HepG2 (cell line): Measurements from ENCODE around the gene TDRD9. TPM values are rescaled to one million over a fixed set of nuclear protein-coding genes. Genes with fewer than 3 reads are reported as not detected.

ENCODE experiments used
- ETV5 ChIP-seq: IDR thresholded peaks from 2 replicates; pipeline ENCODE4 v1.6.1; 2018; ENCODE audit warnings: missing biosample characterization, missing genetic modification reagents, inconsistent platforms, borderline replicate concordance
- GABPB1 ChIP-seq: IDR thresholded peaks from 2 replicates; pipeline ENCODE4 v1.6.1; 2016; ENCODE audit warnings: mild to moderate bottlenecking, missing genetic modification reagents, moderate library complexity, missing compliant biosample characterization
- JDP2 ChIP-seq: sonication (generic); formaldehyde crosslinking; IDR thresholded peaks from 2 replicates; pipeline ENCODE4 v1.8.1; 2022; ENCODE audit warnings: missing genetic modification reagents, borderline replicate concordance
- KDM3A ChIP-seq: IDR thresholded peaks from 2 replicates; pipeline ENCODE4 v1.6.1; 2018; ENCODE audit warnings: low read depth, missing compliant biosample characterization
- LCORL ChIP-seq, 2 experiments: fragments of 450-650 bp in 1 of 2; sonication (generic) in 1 of 2; formaldehyde crosslinking in 1 of 2; IDR thresholded peaks; 2 replicates each; pipeline versions ENCODE4 v1.5.0 to v1.6.1; 2017 to 2020; ENCODE audit warnings: antibody characterized with exemption in 1 of 2, missing genetic modification reagents in 1 of 2
- MED1 ChIP-seq: sonication (generic); formaldehyde crosslinking; IDR thresholded peaks from 2 replicates; pipeline ENCODE4 v1.4.0; 2020; ENCODE audit warnings: missing genetic modification reagents
- PATZ1 ChIP-seq: sonication (generic); formaldehyde crosslinking; IDR thresholded peaks from 2 replicates; pipeline ENCODE4 v1.4.0; 2020; ENCODE audit warnings: missing genetic modification reagents
- PHB2 ChIP-seq: fragments of 450-650 bp; IDR thresholded peaks from 2 replicates; pipeline ENCODE4 v1.6.1; 2018; ENCODE audit not compliant: partially characterized antibody
- PLRG1 ChIP-seq: fragments of 450-650 bp; conservative IDR thresholded peaks from 2 replicates; pipeline ENCODE4 v1.6.1; 2016
- PRMT3 ChIP-seq: sonication (generic); formaldehyde crosslinking; IDR thresholded peaks from 2 replicates; pipeline ENCODE4 v1.8.1; 2022; ENCODE audit warnings: low read depth, mild to moderate bottlenecking, moderate library complexity, missing genetic modification reagents, borderline replicate concordance
- RBM39 ChIP-seq: fragments of 200-400 bp; formaldehyde crosslinking; IDR thresholded peaks from one replicate; pipeline ENCODE4 v1.6.1; 2018; ENCODE audit warnings: antibody characterized with exemption, mild to moderate bottlenecking, low read depth, low read length; ENCODE audit not compliant: poor library complexity, severe bottlenecking
- RCOR2 ChIP-seq: IDR thresholded peaks from 2 replicates; pipeline ENCODE4 v1.6.1; 2016; ENCODE audit warnings: missing biosample characterization, missing genetic modification reagents
- REST ChIP-seq, 2 experiments: IDR thresholded peaks; 2 replicates each; pipeline ENCODE4 v1.6.1; 2011 to 2012; ENCODE audit warnings: low read length in 2 of 2, borderline replicate concordance in 1 of 2, low read depth in 1 of 2, mild to moderate bottlenecking in 1 of 2, moderate library complexity in 1 of 2
- RXRB ChIP-seq: IDR thresholded peaks from 2 replicates; pipeline ENCODE4 v1.6.1; 2016; ENCODE audit warnings: borderline replicate concordance, missing genetic modification reagents, missing compliant biosample characterization
- SAP130 ChIP-seq: IDR thresholded peaks from 2 replicates; pipeline ENCODE4 v1.6.1; 2016; ENCODE audit warnings: low read depth
- ZBTB1 ChIP-seq: sonication (generic); formaldehyde crosslinking; IDR thresholded peaks from 2 replicates; pipeline ENCODE4 v1.4.0; 2020; ENCODE audit warnings: missing genetic modification reagents, borderline replicate concordance
- ZFX ChIP-seq: sonication (generic); formaldehyde crosslinking; IDR thresholded peaks from 2 replicates; pipeline ENCODE4 v1.4.0; 2020; ENCODE audit warnings: mild to moderate bottlenecking, low read depth, missing genetic modification reagents, moderate library complexity
- ZNF331 ChIP-seq: sonication (generic); formaldehyde crosslinking; IDR thresholded peaks from 2 replicates; pipeline ENCODE4 v1.4.0; 2020; ENCODE audit warnings: missing genetic modification reagents
- ZNF770 ChIP-seq: sonication (generic); formaldehyde crosslinking; IDR thresholded peaks from 2 replicates; pipeline ENCODE4 v1.5.0; 2020; ENCODE audit warnings: mild to moderate bottlenecking, missing genetic modification reagents
- polyA plus RNA-seq, 8 experiments: library from polyadenylated mRNA; depleted of rRNA in 3 of 8; stranded (reverse) in 7 of 8; unstranded in 1 of 8; fragments of >200 nt; fragmentation: Illumina TruSeq in 4 of 8; extraction: Trizol in 4 of 8; gene quantifications; 2 replicates each; pipeline versions ENCODE4 v1.2.1 to v1.2.3, GENCODE V29; 2011 to 2016; ENCODE audit warnings: low read depth in 4 of 8, missing spikeins in 1 of 8, mixed read lengths in 1 of 8; ENCODE audit not compliant: insufficient read depth in 1 of 8
- total RNA-seq, 5 experiments: library from RNA; depleted of rRNA; stranded (reverse); fragments of >200 nt; fragmentation: Illumina TruSeq; extraction: Trizol; gene quantifications; 2 replicates each; pipeline ENCODE4 v1.2.3, GENCODE V29; 2016; ENCODE audit warnings: low read depth in 1 of 5
- TF ChIP-seq, protein P1 (sequence below): IDR thresholded peaks from 2 replicates; pipeline ENCODE4 v1.6.1; 2012; ENCODE audit warnings: inconsistent platforms
- TF ChIP-seq, protein P2 (sequence below): sonication (generic); formaldehyde crosslinking; IDR thresholded peaks from 2 replicates; pipeline ENCODE4 v1.4.0; 2020; ENCODE audit warnings: missing genetic modification reagents, low read depth, mild to moderate bottlenecking, borderline replicate concordance

The TDRD9 gene
- total and polyA plus RNA-seq, 2 of the 13 experiments (the other 11 are each of a cell fraction or from before 2014, with no cell fraction given): not detected

DNA sequence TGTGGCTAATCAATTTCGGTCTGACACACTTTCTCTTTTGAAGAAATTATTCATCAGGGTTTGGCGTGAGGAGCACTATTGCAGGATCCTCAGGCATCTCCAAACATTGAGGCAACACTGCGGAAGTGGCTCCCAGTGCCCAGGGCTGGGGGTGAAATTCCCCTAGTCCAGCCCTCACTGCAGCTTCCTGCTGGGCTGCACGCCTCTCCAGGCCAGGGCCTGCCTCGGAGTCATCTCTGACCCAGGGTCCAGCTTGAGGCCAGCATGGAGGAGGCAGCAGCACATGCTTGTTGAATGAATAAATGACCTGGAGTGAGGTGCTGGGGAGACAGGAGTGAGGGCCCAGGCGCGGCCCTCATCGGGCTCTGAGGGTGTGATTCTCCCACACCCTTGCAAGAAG lies 36.0 kb upstream of the TDRD9 start (continued):
- TF ChIP-seq, protein P1, sequence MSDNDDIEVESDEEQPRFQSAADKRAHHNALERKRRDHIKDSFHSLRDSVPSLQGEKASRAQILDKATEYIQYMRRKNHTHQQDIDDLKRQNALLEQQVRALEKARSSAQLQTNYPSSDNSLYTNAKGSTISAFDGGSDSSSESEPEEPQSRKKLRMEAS: peak; percentile 64; the same call in 1 of the 2 replicates
- TF ChIP-seq ZBTB1 (CRISPR knock-in tag) (no peak), ZFX (CRISPR knock-in tag) (peak; percentile 53; the same call in 1 of the 2 replicates), GABPB1 (CRISPR knock-in tag) (peak; percentile 38; the same call in 1 of the 2 replicates), KDM3A (CRISPR knock-in tag) (peak; percentile 57; the same call in 1 of the 2 replicates), ZNF770 (CRISPR knock-in tag) (peak; percentile 47; the same call in 1 of the 2 replicates), PLRG1 (no peak), JDP2 (no peak), RBM39 (no peak), MED1 (CRISPR knock-in tag) (peak; percentile 71; the same call in 1 of the 2 replicates), LCORL (IDR thresholded peaks at IDR 0.05) (no peak), LCORL (CRISPR knock-in tag; IDR thresholded peaks at IDR 0.05) (peak; percentile 44; the same call in 1 of the 2 replicates), REST (IDR thresholded peaks at IDR 0.05; ENCODE audit: borderline replicate concordance in 1 of 2, low read depth in 1 of 2, low read length in 2 of 2) (no peak), ETV5 (peak; percentile 85), PRMT3 (CRISPR knock-in tag) (no peak), PHB2 (no peak), ZNF331 (CRISPR knock-in tag) (peak; percentile 58; the same call in 1 of the 2 replicates), SAP130 (CRISPR knock-in tag) (peak; percentile 66), PATZ1 (peak; percentile 27; the same call in 1 of the 2 replicates), RCOR2 (CRISPR knock-in tag) (peak; percentile 95), RXRB (CRISPR knock-in tag) (peak; percentile 28; the same call in 1 of the 2 replicates)
- TF ChIP-seq, protein P2, sequence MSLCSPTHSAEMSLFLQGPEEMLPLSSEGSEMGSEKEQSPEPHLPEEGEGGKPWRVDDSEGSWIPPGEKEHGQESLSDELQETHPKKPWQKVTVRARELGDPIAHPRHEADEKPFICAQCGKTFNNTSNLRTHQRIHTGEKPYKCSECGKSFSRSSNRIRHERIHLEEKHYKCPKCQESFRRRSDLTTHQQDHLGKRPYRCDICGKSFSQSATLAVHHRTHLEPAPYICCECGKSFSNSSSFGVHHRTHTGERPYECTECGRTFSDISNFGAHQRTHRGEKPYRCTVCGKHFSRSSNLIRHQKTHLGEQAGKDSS: peak; percentile 97
